DND-41 (cell line): ENCODE results near the gene TMEM150A.

Experiments used
- EZH2 ChIP-seq: IDR thresholded peaks from 3 replicates; pipeline ENCODE4 v1.6.1; 2012; ENCODE audit warnings: borderline replicate concordance, low read depth, mild to moderate bottlenecking, moderate library complexity, low read length, inconsistent platforms; ENCODE audit not compliant: severe bottlenecking
- TF ChIP-seq, protein P1 (sequence below): IDR thresholded peaks from 2 replicates; pipeline ENCODE4 v1.5.1; 2012; ENCODE audit warnings: borderline replicate concordance, low read length, moderate library complexity, mild to moderate bottlenecking; ENCODE audit not compliant: poor library complexity, severe bottlenecking; ENCODE audit errors: extremely low read depth

DNA sequence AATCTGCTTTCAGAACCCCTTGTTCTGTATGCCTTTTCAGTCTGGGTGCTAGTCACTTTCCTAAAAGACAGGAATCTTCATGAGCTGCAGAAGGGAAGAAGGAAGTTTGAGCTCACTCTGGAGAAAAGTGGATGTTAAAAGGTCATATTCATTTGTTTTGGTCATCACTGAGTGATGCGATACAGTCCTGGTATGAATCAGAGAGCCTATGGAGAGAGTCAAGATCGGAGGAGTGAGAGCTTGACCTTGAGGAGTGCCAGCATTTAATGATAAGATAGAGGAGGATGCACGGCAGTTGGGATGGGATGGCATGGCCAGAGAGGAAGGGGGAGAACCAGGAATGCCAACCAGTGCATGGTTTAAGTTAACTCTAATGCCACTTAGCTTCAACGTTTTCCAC, 33.1 kb upstream of the TMEM150A start:
- TF ChIP-seq, protein P1, sequence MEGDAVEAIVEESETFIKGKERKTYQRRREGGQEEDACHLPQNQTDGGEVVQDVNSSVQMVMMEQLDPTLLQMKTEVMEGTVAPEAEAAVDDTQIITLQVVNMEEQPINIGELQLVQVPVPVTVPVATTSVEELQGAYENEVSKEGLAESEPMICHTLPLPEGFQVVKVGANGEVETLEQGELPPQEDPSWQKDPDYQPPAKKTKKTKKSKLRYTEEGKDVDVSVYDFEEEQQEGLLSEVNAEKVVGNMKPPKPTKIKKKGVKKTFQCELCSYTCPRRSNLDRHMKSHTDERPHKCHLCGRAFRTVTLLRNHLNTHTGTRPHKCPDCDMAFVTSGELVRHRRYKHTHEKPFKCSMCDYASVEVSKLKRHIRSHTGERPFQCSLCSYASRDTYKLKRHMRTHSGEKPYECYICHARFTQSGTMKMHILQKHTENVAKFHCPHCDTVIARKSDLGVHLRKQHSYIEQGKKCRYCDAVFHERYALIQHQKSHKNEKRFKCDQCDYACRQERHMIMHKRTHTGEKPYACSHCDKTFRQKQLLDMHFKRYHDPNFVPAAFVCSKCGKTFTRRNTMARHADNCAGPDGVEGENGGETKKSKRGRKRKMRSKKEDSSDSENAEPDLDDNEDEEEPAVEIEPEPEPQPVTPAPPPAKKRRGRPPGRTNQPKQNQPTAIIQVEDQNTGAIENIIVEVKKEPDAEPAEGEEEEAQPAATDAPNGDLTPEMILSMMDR = no peak
- TF ChIP-seq EZH2 = no peak
